Activated CD4-positive, alpha-beta T cell treated with anti-CD3 and anti-CD28 coated beads, Interleukin-2, amount 50 U/mL, for 24 hours (primary cell): Measurements from ENCODE around the gene BBS5.
"Not testable (repeated sequence)": the region's sequence is repeated elsewhere in the genome, so short reads cannot be mapped to it uniquely, and the experiment has no call there.

ENCODE experiments used
- DNase-seq, 2 donors: peaks; one replicate each; pipeline ENCODE4 v3.0.0-alpha.2; 2020; ENCODE audit warnings: low read depth in 1 of 2, low spot score in 1 of 2

The BBS5 gene

GRCh38 chr2:169485650-169486138 lies 6.4 kb downstream of the BBS5 start:
- DNase-seq: no peak

DNA sequence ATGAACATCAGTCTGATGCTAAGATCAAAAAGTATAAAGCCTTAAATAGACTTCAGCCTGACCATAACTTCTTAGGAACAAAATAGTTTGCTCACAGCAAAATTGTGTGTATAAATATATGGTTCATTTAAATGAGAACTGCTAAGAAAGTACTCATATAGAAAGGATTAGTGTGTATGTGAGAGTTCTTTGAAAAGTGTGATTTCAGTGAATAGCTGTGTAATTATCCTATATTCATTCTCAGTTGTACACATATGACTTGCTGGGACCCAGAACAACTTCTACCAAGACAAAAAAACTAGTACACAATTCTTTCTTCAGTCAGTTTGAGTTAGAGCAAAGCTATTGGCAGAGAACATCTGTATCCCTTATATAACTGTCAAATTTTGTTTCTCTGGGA lies 7.2 kb downstream of the BBS5 start:
- DNase-seq: no peak

DNA sequence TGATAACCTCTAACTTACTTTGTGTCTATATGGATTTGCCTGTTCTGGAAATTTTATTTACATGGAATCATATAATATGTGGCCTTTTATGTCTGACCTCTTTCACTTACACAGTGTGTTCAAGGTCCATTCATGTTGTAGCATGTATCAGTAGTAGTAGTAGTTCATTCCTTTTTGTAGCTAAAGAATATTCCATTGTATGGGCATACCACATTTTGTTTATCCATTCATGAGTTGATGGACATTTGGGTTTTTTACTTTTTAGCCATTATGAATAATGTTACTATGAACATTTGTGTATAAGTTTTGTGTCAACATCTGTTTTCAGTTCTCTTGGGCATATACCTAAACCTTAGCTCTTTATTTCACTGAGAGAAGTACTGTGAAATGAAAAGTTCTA lies 11.5 kb downstream of the BBS5 start:
- no peak for DNase-seq

DNA sequence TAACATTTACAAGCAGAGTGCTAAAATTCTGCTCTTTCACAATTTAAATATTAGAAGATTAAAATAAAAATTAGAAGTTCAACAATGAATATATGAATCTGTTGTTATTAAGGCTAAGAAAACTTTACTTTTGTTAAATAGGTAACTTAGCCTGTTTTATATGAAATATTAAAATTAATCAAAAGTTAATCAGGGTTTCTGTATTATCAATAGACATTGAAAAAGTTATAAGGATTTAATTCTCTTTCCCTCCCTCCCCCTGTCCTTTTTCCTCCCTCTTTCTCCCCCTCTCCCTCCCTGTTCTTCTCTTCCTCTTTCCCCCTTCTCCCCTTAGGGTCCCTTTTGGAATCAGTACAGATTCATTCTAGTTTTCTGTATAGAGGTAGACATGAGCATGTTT lies 12.1 kb downstream of the BBS5 start:
- DNase-seq: no peak

- DNase-seq: no peak
Measured at GRCh38 chr2:169493360-169493759, 14.1 kb downstream of the BBS5 start.

DNA sequence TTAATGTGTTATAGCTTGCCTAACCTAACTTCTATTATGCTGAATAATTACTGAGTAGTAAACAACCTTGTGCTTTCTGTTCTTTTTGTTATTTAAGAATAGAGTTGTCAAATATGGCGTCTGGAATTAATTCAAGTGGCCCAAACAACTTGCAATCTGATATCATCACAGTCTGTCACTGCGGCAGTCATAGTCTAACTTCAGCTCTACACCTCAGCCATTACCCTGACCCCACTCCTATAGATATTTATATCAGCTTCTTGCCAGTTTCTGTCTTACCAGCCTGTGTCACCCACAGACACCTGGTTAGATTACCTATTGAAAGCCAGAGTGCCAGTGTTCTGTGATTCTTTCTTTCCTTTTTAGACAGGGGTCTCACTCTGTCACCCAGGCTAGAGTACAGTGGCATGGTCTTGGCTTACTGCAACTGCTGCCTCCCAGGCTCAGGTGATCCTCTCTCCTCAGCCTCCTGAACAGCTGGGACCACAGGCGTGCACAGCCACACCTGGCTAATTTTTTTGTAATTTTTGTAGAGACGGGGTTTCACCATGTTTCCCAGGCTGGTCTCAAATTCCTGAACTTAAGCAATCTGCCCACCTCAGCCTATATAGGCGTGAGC lies 16.1 kb downstream of the BBS5 start:
- DNase-seq: no peak

GRCh38 chr2:169504651-169505050 lies 25.4 kb downstream of the BBS5 start:
- no peak for DNase-seq

DNA sequence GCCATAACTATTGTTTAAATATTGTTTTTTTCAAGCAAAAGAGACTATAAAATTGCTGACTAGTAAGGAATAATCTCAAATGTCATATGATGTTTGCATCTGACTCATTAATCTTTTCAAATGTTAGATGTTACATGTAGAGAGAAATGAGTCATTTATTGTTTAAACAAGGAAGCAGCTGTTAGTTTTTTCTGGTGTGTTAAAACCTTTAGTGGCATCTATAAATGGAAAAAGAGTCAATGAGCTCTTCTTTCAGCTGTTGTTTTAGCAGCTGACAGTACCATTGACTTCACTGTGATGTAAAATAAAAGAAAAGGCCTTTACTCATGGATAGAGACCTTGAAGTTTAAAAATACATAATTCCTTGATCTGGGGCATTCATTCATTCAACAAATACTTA lies 28.4 kb downstream of the BBS5 start:
- no peak for DNase-seq

DNA sequence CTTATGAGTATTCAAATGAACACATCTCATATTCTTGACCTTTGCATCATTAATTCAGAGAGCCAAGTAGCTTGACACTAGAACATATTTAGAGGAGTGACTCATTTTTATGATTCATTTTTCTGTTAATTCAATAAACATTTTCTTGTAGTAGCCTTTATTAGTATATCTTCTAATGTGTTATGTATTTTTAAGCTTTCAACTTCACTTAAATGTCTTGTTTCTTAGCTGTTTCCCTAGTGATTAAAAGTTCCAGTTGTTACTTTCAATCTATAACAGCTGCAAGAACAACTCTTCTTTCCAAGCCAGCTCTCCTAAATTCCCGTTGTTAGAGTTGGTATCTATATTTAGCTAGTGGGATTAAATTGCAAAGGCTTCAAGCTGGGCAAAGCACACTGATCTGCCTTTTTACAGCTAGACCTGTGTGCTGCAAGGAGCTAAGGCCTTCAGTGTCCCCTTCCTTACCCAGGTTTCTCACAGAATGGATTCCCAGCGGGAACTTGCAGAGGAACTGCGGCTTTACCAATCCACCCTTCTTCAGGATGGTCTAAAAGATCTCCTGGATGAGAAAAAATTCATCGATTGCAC lies 30.1 kb downstream of the BBS5 start, which contains the start of gene KLHL41:
Gene KLHL41, plus strand, starts transcription at position 405 of the 588 bp plus-strand sequence. Its CDS starts 77 bp downstream, at position 482.
- no peak for DNase-seq

GRCh38 chr2:169509955-169510354 lies 30.7 kb downstream of the BBS5 start:
- DNase-seq: no peak

DNA sequence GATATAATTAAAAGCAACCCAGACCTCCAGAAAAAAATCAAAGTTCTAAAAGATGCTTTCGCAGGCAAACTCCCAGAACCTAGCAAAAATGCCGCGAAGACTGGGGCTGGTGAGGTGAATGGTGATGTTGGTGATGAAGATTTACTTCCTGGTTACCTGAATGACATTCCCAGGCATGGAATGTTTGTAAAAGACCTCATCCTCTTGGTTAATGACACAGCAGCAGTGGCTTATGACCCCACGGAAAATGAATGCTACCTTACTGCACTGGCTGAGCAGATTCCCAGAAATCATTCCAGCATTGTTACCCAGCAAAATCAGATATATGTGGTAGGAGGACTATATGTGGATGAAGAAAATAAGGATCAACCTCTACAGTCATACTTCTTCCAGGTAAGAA lies 31.2 kb downstream of the BBS5 start:
- no peak for DNase-seq

DNA sequence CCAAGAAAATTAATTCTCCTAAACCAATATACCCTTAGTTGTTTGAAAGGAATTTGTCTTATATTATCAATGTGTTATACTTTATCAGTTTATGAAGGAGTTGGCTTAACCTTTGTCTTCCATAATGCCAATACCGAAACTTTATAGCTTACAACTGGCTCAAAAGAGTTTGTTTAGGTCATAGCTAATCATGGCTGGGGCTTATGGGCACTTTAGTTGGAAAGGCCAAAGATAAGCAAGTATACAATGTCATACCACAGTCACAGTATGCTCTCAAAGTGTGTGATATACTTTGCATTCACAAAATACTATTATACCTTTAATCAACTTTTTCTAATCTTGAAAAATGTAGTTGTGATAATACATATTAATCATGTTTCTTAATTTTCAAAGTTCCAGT lies 32.5 kb downstream of the BBS5 start:
- no peak for DNase-seq

DNA sequence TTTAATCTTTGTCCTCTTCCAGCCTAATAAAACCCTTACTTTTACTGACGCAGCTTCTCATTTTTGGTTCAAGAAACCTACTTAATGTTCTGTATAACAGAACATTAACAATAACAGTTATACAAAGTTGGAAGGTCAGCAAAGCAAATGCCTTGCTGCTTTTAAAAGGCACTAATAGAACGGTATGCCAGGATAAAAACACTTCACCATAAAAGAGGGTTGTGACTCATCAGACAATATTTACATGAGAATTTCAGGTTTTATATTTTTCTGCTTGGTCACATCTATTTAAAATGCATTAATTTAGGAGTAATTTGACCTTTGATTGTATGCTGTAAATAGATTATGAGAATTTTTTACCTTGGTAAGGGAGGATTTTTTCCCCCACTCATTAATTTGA lies 33.2 kb downstream of the BBS5 start:
- no peak for DNase-seq

- DNase-seq: no peak
Measured at GRCh38 chr2:169513094-169513493, 33.8 kb downstream of the BBS5 start.

DNA sequence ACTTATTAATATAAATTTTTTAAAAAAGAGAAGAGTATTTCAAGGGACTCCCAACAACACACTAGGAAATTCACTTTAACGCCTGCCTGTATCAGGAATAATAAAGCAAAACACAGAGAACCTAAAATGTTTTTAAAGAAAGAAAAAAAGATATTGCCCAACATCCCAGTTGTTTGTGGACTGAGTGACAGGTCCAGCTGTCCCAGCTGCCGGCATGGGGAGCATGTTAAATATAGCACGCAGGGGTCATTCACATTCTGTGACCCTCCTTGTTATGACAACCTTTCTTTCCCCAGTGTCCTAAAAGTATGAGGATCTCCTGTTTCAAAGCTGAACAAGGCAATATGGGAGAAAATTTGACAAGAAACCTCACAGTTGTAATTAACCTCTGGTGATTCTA lies 34.6 kb downstream of the BBS5 start:
- no peak for DNase-seq

- DNase-seq: not testable (repeated sequence)
Measured at GRCh38 chr2:169514758-169515157, 35.5 kb downstream of the BBS5 start.

GRCh38 chr2:169516488-169516995 lies 37.2 kb downstream of the BBS5 start:
- DNase-seq: not testable (repeated sequence)

GRCh38 chr2:169520896-169521295 lies 41.6 kb downstream of the BBS5 start:
- DNase-seq: no peak

GRCh38 chr2:169523681-169524080 lies 44.4 kb downstream of the BBS5 start:
- no peak for DNase-seq

DNA sequence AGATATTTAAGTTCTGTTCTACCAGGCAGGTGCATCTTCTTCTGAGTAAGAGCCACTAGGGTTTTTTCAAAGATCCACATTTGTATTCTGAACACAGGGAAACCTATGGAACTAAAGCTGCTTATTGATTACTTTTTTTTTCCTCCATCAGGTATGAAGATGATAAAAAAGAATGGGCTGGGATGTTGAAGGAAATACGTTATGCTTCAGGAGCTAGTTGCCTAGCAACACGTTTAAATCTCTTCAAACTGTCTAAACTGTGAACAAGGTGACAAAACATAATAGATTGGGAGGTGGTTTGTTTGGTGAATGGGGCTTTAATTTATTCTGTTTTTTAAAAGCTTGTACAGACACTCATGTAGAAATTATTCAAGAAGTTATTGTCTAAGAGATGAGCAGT lies 46.1 kb downstream of the BBS5 start:
- no peak for DNase-seq

- DNase-seq: no peak
Measured at GRCh38 chr2:169526451-169526850, 47.2 kb downstream of the BBS5 start.

- DNase-seq: peak; percentile 49 to 59
Measured at GRCh38 chr2:169528271-169528701, 49.0 kb downstream of the BBS5 start.

DNA sequence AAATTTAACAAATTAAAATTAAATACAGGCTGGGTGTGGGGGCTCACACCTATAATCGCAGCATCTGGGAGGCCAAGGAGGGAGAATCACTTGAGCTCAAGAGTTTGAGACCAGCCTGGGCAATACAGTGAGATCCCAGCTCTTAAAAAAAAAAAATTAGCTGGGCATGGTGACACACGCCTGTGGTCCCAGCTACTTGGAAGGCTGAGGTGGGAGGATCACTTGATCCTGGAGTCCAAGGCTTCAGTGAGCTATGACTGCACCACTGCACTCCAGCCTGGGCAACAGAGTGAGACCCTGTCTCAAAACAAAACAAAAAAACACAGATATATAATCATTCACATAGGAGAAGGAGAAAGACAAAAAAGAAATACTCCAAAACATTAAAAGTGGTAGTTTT lies 60.2 kb downstream of the BBS5 start:
- DNase-seq: not testable (repeated sequence)
